Keratinocyte (primary cell): ENCODE results near the gene CD34.
"Not testable (repeated sequence)": the region's sequence is repeated elsewhere in the genome, so short reads cannot be mapped to it uniquely, and the experiment has no call there.

Experiments
- CTCF ChIP-seq, 3 experiments: IDR thresholded peaks in 1 of 3; conservative IDR thresholded peaks in 1 of 3; optimal IDR thresholded peaks in 1 of 3; 2 replicates in 2 of 3; 3 replicates in 1 of 3; pipeline versions ENCODE3 to v1.5.1; 2011; ENCODE audit warnings: low read length in 3 of 3, mild to moderate bottlenecking in 3 of 3, moderate library complexity in 2 of 3, control low read depth in 1 of 3, inconsistent platforms in 1 of 3; ENCODE audit not compliant: insufficient read depth in 2 of 3; ENCODE audit errors: extremely low read depth in 1 of 3
- EZH2 ChIP-seq: IDR thresholded peaks from one replicate; pipeline ENCODE4 v1.6.1; 2012; ENCODE audit warnings: inconsistent platforms, mild to moderate bottlenecking, low read length, moderate library complexity

- TF ChIP-seq CTCF (optimal IDR thresholded peaks at IDR 0.05 in 1 of 3, IDR thresholded peaks at IDR 0.05 in 1 of 3, conservative IDR thresholded peaks at IDR 0.05 in 1 of 3; ENCODE audit: extremely low read depth in 1 of 3, insufficient read depth in 2 of 3, low read length in 3 of 3); EZH2: not testable (repeated sequence)
Measured at GRCh38 chr1:207877914-207878313, 33.0 kb downstream of the CD34 start.
